Neuron (in vitro differentiated cells): Measurements from ENCODE around the gene EPOP.

Experiments
- H2AFZ ChIP-seq: one replicate; pipeline ENCODE4 v1.6.1; 2013; ENCODE audit warnings: low read depth, mild to moderate bottlenecking, inconsistent platforms, low read length, moderate library complexity
- H3K27me3 ChIP-seq: one replicate; pipeline ENCODE4 v1.6.1; 2013; ENCODE audit warnings: low read length; ENCODE audit not compliant: insufficient read depth
- H3K36me3 ChIP-seq: one replicate; pipeline ENCODE4 v1.6.1; 2013; ENCODE audit warnings: low read length; ENCODE audit not compliant: insufficient read depth
- H3K4me1 ChIP-seq: one replicate; pipeline ENCODE4 v1.6.1; 2013; ENCODE audit warnings: low read length; ENCODE audit not compliant: insufficient read depth
- H3K4me3 ChIP-seq: 2 replicates; pipeline ENCODE4 v1.5.1; 2013; ENCODE audit warnings: mild to moderate bottlenecking, low read length, moderate library complexity
- H3K9me3 ChIP-seq: one replicate; pipeline ENCODE4 v1.6.1; 2013; ENCODE audit warnings: low read length

The EPOP gene

GRCh38 chr17:38676706-38677504 is 2.1 kb upstream of the EPOP start:
- Histone ChIP-seq H3K27me3 (peaks cover 24% of the 10 kb centered on the region), H3K36me3 (no peaks in the 10 kb centered on the region), H2AFZ (no peak overlapping the region)

GRCh38 chr17:38674014-38674748 is 576 bp downstream of the EPOP start:
- Histone ChIP-seq H3K4me3 (peak overlapping the region; percentile 55), H2AFZ (peak overlapping the region; percentile 93), H3K36me3 (no peaks in the 10 kb centered on the region), H3K9me3 (no peaks in the 10 kb centered on the region), H3K27me3 (peaks cover 44% of the 10 kb centered on the region), H3K4me1 (peaks cover 12% of the 10 kb centered on the region)

More at GRCh38 chr17:38676706-38677504, 2.1 kb upstream of the EPOP start:
- peaks cover 12% of the 10 kb centered on the region for H3K4me1 ChIP-seq
- no peak overlapping the region for H3K4me3 ChIP-seq
- H3K9me3 ChIP-seq, result no peaks in the 10 kb centered on the region

- Histone ChIP-seq H2AFZ (no peak overlapping the region), H3K4me1 (peaks cover 12% of the 10 kb centered on the region), H3K4me3 (peak overlapping the region; percentile 55), H3K36me3 (no peaks in the 10 kb centered on the region), H3K9me3 (no peaks in the 10 kb centered on the region), H3K27me3 (peaks cover 49% of the 10 kb centered on the region)
Observed at GRCh38 chr17:38673707-38674013, 1.1 kb downstream of the EPOP start.

- no peaks in the 10 kb centered on the region for H3K36me3 ChIP-seq
- H3K27me3 ChIP-seq, result peaks cover 51% of the 10 kb centered on the region
- H2AFZ ChIP-seq, result no peak overlapping the region
- no peaks in the 10 kb centered on the region for H3K9me3 ChIP-seq
- H3K4me3 ChIP-seq, result peak overlapping the region; percentile 30
- H3K4me1 ChIP-seq, result peaks cover 12% of the 10 kb centered on the region
Observed at GRCh38 chr17:38672788-38673706, 1.7 kb downstream of the EPOP start.

- Histone ChIP-seq H3K36me3 (no peaks in the 10 kb centered on the region), H3K4me3 (peak overlapping the region; percentile 30), H3K27me3 (peaks cover 51% of the 10 kb centered on the region), H3K9me3 (no peaks in the 10 kb centered on the region), H3K4me1 (peaks cover 12% of the 10 kb centered on the region), H2AFZ (no peak overlapping the region)
Observed at GRCh38 chr17:38671939-38672720, 2.6 kb downstream of the EPOP start.

DNA sequence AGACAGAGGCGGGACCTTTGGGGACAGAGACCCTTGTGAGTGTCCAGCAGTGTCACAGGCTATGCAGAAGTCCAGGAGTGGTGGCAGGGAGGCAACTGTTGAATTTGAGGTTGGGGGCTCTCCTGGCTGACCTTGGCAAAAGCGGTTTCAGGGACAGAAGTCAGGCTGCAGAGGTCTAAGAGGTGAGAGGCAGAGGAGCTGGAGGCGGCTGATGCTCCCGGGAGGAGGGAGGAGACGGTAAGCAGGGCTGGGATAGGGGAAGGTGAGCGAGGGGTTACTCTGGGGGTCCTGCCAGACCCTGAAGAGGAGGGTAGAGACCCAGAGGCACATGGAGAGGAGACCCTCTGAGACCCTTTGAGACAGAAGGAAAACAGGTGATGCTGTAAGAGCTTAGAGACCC is 5.2 kb downstream of the EPOP start:
- Histone ChIP-seq H3K27me3 (peaks cover 47% of the 10 kb centered on the region), H3K36me3 (no peaks in the 10 kb centered on the region), H2AFZ (no peak overlapping the region), H3K4me1 (peaks cover 11% of the 10 kb centered on the region), H3K4me3 (no peak overlapping the region), H3K9me3 (no peaks in the 10 kb centered on the region)

GRCh38 chr17:38667787-38668122 is 7.0 kb downstream of the EPOP start:
- H2AFZ ChIP-seq, result no peak overlapping the region
- no peak overlapping the region for H3K4me3 ChIP-seq
- peaks cover 6% of the 10 kb centered on the region for H3K4me1 ChIP-seq
- no peaks in the 10 kb centered on the region for H3K9me3 ChIP-seq
- no peaks in the 10 kb centered on the region for H3K36me3 ChIP-seq
- peaks cover 35% of the 10 kb centered on the region for H3K27me3 ChIP-seq

- Histone ChIP-seq H3K27me3 (peaks cover 30% of the 10 kb centered on the region), H2AFZ (no peak overlapping the region), H3K4me1 (peaks cover 1% of the 10 kb centered on the region)
Observed at GRCh38 chr17:38667099-38667786, 7.5 kb downstream of the EPOP start.

DNA sequence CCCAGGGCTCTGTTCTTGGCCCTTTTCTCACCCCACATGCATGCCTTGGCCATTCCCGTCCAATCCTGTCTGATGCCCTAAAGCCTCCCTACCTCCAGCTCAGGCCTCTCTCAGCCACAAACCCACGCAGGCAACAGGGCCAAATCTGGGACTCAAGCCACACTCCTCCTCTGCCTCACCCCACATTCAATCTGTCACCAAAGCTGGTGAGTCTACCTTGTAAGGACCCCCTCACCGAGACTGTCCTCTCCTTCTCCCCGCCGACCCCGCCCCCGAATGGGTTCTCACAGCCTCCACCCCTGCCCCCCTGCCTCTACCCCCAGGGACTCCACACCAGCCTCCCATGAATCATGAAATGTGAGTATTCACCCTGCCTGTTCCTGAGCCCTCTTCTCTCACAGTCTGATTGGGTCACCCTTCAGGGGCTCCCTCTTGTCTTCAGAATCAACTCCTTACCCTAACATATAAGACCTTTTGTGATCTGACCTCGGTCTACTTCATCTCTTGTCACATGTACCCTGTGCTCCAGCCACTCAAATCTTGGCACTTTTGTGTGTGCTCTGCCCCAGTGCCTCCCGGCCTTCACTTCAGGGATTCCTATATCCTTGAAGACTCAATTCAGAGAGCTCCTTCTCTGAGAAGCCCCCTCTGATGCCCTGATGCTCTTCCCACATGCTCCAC is 10.7 kb downstream of the EPOP start:
- H3K27me3 ChIP-seq, result peaks cover 6% of the 10 kb centered on the region
- no peaks in the 10 kb centered on the region for H3K4me1 ChIP-seq
- H3K4me3 ChIP-seq, result no peak overlapping the region
- H3K9me3 ChIP-seq, result no peaks in the 10 kb centered on the region
- no peaks in the 10 kb centered on the region for H3K36me3 ChIP-seq
- no peak overlapping the region for H2AFZ ChIP-seq

More at GRCh38 chr17:38667099-38667786, 7.5 kb downstream of the EPOP start:
- Histone ChIP-seq H3K9me3 (no peaks in the 10 kb centered on the region), H3K36me3 (no peaks in the 10 kb centered on the region), H3K4me3 (no peak overlapping the region)

- Histone ChIP-seq H3K9me3 (no peaks in the 10 kb centered on the region), H2AFZ (no peak overlapping the region), H3K4me1 (no peaks in the 10 kb centered on the region), H3K4me3 (no peak overlapping the region), H3K36me3 (no peaks in the 10 kb centered on the region), H3K27me3 (no peaks in the 10 kb centered on the region)
Observed at GRCh38 chr17:38663125-38663751, 11.5 kb downstream of the EPOP start.
